ENCODE results near the gene DACT2.
A peak's percentile ranks its signal among the peaks of the same experiment; 100 is the strongest.

The DACT2 gene, protein sequence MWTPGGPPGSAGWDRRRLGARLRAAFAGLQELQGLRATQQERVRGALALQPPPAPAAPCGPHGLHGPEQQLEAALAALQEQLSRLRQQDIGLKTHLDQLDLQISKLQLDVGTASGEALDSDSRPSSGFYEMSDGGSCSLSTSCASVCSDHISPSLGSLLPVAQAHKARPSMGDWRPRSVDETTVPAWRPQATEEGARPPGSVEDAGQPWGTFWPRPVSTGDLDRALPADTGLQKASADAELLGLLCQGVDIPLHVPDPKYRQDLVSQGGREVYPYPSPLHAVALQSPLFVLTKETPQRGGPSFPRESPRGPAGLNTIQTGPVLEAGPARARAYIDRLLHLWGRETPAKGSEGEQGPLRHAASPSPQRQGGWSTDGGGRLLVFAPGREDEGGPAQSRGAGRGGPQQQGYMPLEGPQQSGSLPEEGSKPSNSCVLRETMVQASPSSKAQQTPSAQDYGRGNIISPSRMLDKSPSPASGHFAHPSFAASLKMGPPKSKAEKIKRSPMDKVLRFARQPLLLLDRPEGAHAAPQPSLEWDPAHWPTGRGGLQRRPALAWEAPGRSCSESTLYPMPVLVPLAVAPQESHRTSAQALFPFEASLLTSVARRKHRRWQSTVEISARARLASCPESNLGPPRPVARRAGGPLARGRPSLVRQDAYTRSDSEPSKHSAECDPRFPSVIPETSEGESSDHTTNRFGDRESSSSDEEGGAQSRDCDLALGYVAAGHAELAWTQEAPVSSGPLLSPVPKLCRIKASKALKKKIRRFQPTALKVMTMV

DNA sequence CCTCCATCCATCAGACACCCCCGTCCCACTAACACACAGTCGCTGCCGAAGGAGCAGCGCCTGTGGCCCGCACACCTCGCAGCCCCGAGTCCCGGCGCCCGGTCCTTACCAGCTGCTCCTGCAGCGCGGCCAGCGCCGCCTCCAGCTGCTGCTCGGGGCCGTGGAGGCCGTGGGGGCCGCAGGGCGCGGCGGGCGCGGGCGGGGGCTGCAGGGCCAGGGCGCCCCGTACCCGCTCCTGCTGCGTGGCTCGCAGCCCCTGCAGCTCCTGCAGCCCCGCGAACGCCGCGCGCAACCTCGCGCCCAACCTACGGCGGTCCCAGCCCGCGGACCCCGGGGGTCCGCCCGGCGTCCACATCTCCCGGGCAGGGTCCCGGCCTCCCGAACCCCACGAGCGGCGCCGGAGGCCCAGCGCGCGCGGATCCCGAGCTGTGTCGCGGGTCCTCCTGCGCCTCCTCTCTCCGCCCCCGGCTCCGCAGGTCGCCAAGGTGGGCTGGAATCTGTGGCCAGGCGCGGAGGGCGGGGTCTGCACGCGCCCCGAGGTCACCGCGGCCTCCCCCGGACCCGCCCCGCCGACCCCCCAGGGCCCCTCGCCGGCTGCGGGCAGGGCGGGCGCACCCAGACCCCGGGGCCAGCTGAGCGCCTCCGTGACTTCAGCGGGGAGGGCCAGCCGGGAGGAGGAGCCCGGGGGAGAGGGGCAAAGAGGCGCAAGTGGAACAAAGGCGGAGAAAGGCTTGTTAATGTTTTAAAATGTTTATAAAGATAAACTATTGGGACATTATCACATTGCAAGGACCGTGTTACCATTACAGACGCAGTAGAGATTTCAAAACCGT lies at the start of gene DACT2:
Gene DACT2, minus strand, starts transcription at position 499 of the 833 bp plus-strand sequence. Its CDS starts 144 bp downstream, at position 355.
- no peak within 1 kb of the TSS for H3K4me3 ChIP-seq (ENCODE audit: control insufficient read depth, low read depth, low read length)
- TF ChIP-seq CTCF (conservative IDR thresholded peaks at IDR 0.05; ENCODE audit: control insufficient read depth, insufficient read depth, low read depth, low read length): no peak
- no peak for DNase-seq (ENCODE audit: low read depth)

GRCh38 chr6:168368936-168369335 lies 49.4 kb upstream of the DACT2 start:
- no peak overlapping the region for H3K4me3 ChIP-seq (ENCODE audit: control insufficient read depth, low read depth, low read length)
- no peak for DNase-seq (ENCODE audit: low read depth)
- no peak for TF ChIP-seq CTCF (conservative IDR thresholded peaks at IDR 0.05; ENCODE audit: control insufficient read depth, insufficient read depth, low read depth, low read length)

DNA sequence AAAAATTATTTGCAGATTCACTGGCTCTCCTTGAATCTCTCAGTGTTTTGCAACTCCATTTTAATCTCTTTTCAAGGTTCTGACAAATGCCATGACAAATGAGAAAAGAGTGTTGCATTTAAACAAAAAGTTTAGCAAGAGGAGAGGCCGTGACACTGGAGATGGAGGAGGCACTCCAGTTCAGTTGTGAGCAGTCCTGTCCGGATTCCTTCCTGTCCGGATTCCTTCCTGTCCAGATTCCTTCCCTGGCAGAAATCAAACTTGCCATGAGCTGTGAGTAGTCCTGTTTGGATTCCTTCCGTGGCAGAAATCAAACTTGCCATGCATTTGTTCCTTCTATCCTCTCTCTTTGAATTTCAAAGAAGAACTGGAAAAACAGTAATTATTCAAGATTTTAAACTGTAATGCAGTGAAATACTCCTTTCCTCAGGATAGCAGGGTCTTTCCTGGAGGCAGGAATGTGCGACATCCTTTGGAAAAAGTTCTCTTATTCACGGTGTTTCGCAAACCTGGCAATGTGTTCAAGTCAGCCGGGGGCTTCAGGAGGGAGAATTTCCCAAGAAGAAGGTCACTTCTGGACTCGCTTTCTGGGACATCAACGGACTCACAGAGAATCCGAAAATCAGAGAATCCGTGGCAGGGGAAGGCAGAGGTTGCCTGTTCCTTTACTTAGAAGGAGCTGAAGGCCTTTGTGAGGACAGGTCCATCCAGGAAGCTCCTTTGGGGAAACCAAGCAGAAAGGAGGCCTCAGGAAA lies 48.7 kb upstream of the DACT2 start:
- peak; percentile 22 for DNase-seq (ENCODE audit: low read depth)
- no peak overlapping the region for H3K4me3 ChIP-seq (ENCODE audit: control insufficient read depth, low read depth, low read length)
- no peak for TF ChIP-seq CTCF (conservative IDR thresholded peaks at IDR 0.05; ENCODE audit: control insufficient read depth, insufficient read depth, low read depth, low read length)

DNA sequence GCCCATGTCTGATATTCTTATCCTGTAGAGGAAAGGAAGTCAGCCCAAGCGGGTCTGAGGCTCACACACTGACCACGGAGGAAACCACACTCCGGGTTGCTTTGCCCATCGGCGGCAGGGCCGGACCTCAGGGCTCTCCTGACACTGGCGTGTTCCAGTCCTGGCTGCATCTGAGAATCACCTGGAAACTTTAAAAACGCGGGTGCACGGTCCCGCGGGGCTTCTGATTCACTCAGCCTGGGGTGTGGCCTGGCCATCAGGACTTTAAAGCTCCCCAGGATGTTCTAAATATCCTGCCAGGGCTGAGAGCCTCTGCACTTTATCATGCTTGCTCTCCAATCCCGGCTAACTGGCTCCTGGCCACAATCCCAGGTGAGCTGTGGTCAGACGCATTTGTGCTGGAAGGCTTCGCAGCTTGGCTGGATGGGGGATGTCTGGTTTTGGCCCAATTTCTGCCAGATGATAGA lies 47.7 kb upstream of the DACT2 start:
- no peak for TF ChIP-seq CTCF (conservative IDR thresholded peaks at IDR 0.05; ENCODE audit: control insufficient read depth, insufficient read depth, low read depth, low read length)
- no peak overlapping the region for H3K4me3 ChIP-seq (ENCODE audit: control insufficient read depth, low read depth, low read length)
- DNase-seq (ENCODE audit: low read depth): peak; percentile 6

GRCh38 chr6:168366473-168366872 lies 46.9 kb upstream of the DACT2 start:
- DNase-seq (ENCODE audit: low read depth): no peak
- no peak overlapping the region for H3K4me3 ChIP-seq (ENCODE audit: control insufficient read depth, low read depth, low read length)
- TF ChIP-seq CTCF (conservative IDR thresholded peaks at IDR 0.05; ENCODE audit: control insufficient read depth, insufficient read depth, low read depth, low read length): no peak
